ENCODE measurements around the gene OR1S2.

OR1S2 gene

DNA sequence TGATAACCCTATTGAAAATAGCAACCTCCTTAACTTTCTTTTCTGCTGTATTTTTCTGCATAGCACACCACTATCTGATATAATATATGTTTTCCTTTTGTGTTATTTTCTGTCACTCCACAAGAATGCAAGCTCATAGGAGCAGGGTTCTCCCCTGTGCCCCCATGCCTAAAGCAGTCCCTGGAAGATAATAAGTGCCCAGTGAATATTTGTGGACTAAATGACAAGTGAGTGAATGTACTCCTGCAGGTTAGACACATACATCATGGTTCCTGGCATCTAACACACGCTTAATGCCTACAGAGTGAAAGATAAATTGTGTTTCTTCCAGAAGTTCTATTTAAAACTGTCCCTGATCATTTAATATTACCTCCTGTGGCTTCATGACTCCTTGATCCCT lies 39.0 kb downstream of the OR1S2 start:
- H3K4me1 Mint-ChIP-seq = no peaks in the 10 kb centered on the region
- H3K9me3 Mint-ChIP-seq = no peaks in the 10 kb centered on the region
- no peak overlapping the region for H3K27ac Mint-ChIP-seq
- H3K36me3 Mint-ChIP-seq = no peaks in the 10 kb centered on the region
- H3K27me3 Mint-ChIP-seq = peaks cover 7% of the 10 kb centered on the region
- H3K4me3 Mint-ChIP-seq = no peak overlapping the region

DNA sequence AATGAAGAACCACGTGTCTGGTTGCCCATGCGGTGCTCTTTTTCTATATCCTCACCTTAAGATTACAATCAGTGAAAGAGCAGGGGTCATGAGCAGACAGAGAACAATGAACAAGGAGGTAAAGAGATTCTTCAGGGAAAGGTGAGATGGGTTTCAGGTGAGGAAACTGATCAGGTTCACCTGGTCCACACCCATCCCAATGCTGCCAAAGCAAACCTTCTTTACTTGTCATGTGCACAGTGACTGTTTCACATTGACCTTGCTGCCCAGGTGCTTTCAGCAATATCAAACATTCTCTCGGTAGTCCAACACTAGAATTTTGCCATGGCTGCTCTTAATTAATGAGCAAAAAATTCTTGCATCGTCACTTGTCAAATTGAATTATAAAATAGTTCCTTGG lies 39.6 kb downstream of the OR1S2 start:
- H3K4me3 Mint-ChIP-seq = no peak overlapping the region
- H3K9me3 Mint-ChIP-seq = peaks cover 3% of the 10 kb centered on the region
- no peaks in the 10 kb centered on the region for H3K4me1 Mint-ChIP-seq
- H3K27me3 Mint-ChIP-seq = peaks cover 5% of the 10 kb centered on the region
- no peak overlapping the region for H3K27ac Mint-ChIP-seq
- no peaks in the 10 kb centered on the region for H3K36me3 Mint-ChIP-seq
